Daoy (cell line): ENCODE data around the gene CEMIP. TPM values are rescaled to one million over a fixed set of nuclear protein-coding genes. Genes with fewer than 3 reads are reported as not detected.

Experiments
- DNase-seq: peaks from one replicate; pipeline ENCODE4 v3.0.0-alpha.2; 2015; ENCODE audit warnings: low read depth
- total RNA-seq: library from RNA; depleted of rRNA; stranded (reverse); fragments of >200 nt; shearing (Covaris generic); gene quantifications from 2 replicates; pipeline ENCODE4 v1.2.3, GENCODE V29; 2014

The CEMIP gene
- total RNA-seq, 1 experiment from 2014 or later = 5.1 TPM

GRCh38 chr15:80888846-80889245, 109.7 kb downstream of the CEMIP start:
- no peak for DNase-seq

- peak; percentile 44 for DNase-seq
Observed at GRCh38 chr15:80890341-80891005, 111.3 kb downstream of the CEMIP start.

- DNase-seq = no peak
Observed at GRCh38 chr15:80891006-80891405, 111.8 kb downstream of the CEMIP start.

DNA sequence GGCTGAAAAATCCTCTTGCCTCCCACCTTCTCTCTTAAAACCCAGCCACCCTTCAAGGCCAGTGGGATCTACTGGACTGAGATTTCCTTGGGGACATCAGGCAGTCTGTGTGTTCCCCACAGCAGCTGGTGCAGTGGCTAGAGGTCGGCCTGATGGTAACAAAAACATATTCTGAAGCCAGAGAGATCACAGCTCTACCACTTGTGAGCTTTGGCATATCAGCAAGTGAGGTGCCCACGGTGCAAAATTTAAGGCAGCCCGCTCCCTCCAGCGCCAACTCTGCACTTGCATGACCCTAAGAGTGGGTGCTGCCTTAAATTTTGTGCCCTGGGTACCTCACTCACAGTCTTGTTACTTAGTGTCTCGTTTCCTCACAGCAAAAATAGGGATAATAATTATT, 113.2 kb downstream of the CEMIP start:
- no peak for DNase-seq

DNA sequence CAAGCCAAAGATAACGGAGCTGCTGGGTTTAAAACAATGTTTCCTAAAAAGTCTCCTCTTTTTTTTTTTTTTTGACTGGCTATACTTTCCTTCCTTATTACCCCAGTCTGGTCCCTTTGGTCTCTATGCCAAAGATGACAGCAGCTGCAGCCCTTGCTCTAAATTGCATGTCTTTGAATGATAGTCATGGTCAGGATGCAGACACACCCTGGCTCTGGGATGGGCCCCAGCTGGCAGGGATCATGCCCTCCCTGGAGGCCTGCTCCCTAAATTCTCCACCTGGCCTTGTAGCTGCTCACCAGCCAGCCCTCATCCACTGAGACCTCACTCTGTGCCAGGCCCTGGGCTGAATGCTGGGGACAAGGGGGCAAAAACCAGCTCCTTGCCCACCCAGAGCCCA, 114.6 kb downstream of the CEMIP start:
- peak; percentile 15 for DNase-seq

GRCh38 chr15:80895091-80895490, 115.9 kb downstream of the CEMIP start:
- no peak for DNase-seq

- no peak for DNase-seq
Observed at GRCh38 chr15:80895965-80896364, 116.8 kb downstream of the CEMIP start.

- DNase-seq = no peak
Observed at GRCh38 chr15:80898040-80898439, 118.9 kb downstream of the CEMIP start.

DNA sequence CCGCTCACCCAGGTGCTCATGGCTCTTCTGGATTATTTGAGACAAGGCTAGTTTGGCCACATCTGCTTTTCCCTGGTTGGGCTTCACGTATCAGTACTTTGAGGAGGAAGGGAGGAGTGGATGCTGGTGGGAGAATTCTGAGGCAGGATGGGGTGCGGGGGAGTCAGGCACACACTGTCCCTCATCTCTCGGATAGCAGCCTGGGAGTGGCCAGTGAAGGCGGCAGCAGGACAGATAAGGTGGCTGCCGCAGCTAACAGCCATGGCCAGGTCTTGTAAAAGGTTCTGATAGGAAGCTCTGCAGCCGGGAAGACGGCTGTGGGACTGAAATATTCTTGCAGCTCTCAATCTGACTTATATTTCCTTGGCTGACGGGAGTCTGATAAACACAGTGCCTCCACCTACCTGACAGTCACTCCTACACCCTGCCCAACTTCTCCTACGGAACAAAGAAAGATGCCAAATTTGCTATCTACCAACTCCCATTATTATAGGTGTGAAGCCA, 123.2 kb downstream of the CEMIP start:
- no peak for DNase-seq

GRCh38 chr15:80904998-80905397, 125.8 kb downstream of the CEMIP start:
- no peak for DNase-seq

- DNase-seq = peak; percentile 87
Observed at GRCh38 chr15:80906159-80906766, 127.1 kb downstream of the CEMIP start.

DNA sequence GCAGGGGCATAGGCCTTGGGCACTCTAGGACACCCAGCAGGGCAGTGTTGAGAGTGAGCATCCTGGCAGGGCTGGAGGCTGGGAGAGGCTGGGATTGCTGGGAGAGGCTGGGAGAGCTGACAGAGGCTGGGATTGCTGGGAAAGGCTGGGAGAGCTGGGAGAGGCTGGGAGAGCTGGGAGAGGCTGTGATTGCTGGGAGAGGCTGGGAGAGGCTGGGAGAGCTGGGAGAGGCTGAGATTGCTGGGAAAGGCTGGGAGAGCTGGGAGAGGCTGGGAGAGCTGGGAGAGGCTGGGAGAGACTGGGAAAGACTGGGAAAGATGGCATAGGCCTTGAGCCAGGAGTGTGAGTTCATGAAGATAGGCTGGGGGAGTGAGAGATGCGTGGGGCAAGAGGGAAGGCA, 132.7 kb downstream of the CEMIP start:
- DNase-seq = no peak

DNA sequence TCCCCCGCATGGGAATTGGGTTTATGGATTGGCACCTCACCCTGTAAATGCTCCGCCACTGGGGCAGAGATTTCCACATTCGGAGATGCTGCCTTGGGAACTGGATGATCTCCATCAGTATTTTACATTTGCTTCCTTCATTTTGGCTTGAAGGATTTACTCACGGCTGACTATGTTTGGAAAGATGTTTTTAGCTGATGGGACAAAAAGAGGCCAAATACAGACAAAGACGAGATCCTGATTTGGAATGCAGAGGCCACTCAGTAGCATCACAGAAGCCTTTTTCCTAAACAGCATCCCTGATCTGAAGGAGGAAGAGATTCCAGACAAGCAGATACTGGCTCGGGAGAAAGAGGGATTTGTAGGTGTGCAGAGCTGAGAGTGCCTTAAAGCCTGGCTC, 133.5 kb downstream of the CEMIP start:
- no peak for DNase-seq

DNA sequence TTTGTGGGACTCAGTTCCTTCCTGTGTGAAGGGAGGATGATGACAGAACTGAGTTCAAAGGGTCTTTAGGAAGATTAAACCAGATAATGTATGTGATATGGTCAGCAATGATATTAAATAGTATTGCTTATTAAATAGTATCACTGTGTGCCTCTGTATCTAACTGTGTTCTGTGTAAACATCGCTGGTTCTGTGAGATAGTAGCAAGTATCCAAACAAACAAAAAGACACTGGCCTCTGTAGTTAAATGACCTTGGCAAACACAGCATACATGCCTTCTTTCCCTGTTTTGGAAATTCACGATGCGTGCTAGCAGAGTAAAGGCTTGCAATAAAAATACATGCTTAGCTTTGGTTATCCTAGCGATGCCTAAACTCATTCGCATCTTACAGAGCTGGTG, 134.4 kb downstream of the CEMIP start:
- no peak for DNase-seq

DNA sequence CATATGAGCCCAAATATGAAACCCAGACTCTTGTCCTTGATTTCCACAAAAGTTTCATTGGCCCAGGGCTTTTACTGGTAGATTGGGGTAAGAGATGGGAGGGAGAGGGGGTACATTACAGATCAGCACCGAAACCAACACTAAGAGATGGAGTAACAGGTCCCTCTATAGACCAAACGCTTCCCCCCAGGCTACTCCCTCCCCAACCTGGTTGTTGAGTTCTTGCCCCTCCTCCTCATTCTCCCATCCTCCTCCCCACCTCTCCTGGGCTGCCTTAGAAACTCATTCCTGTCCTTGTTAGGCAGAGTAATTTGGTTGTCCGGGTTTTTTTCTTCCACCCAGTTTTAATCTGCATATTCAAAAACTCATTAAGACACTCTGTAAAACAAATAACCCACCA, 136.3 kb downstream of the CEMIP start:
- DNase-seq = no peak

DNA sequence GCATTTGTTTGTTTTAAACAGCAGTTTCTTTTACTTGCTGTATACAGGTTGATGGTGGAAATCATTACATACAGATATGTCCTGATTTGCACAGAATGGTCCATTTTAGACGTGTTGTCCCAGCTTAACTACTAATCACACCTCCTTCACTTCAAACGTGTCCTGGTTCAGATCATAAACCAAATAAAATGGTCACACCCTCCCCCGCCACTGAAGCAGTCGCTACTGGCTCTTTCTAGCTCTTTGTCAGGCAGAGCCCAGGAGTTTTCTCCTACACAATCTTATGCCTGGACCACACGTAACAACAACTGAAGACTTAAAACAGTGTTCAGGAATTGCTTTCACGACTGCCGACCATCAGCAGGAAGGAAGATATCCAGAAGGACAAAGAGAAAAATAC, 136.9 kb downstream of the CEMIP start:
- DNase-seq = no peak

DNA sequence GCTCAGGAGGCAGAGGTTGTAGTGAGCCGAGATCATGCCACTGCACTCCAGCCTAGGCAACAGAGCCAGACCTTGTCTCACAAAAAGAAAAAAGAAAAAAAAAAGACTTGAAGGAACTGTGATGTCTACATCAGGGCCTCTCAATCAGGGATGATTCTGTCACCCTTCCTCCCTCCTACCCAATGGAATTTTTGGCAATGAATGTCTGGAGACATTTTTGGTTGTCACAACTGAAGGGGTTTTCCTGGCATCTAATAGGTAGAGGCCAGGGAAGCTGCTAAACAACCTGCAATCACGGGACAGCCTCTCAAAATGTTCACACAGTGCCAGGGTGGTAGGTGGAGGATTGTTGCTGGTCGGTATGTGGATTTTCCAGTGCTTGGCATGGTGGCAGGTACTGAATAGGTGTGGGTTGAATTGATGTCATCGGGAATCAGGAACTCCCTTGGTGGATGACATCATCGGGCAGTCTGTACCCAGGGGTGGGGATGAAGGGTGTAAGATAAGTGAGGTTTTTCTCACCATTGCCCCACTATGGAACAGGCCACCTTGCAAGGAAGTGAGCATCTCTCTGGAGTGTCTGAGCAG, 139.1 kb downstream of the CEMIP start:
- DNase-seq = no peak

- DNase-seq = no peak
Observed at GRCh38 chr15:80920271-80920699, 141.1 kb downstream of the CEMIP start.

DNA sequence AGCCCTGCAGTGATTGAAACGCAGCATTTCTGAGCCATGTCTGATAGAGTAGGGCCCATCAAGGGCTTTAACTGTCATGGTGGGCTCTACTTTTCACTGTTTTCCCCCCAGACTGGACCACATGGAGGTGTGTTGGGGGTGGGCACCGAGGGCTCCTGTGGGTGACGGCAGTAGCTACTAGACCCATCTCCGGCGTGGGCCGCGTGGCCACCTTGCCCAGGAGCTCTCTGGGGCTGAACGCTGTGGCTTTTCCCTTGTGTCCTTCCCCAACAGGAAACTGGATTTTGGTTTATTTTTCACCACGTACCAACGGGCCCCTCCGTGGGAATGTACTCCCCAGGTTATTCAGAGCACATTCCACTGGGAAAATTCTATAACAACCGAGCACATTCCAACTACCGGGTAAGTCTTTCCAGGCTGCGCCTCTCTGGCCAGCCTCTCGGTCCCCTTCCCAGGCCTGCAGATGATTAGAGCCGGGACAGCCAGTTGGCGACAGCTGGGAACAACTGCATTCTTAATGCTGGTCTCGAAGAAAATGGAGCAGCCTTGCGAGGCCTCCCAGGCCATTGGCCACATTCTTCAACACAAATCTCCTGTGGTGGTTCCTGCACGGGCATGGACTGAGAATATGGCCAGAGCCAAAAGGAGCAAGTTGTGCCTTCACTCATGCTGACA, 142.7 kb downstream of the CEMIP start:
- no peak for DNase-seq

DNA sequence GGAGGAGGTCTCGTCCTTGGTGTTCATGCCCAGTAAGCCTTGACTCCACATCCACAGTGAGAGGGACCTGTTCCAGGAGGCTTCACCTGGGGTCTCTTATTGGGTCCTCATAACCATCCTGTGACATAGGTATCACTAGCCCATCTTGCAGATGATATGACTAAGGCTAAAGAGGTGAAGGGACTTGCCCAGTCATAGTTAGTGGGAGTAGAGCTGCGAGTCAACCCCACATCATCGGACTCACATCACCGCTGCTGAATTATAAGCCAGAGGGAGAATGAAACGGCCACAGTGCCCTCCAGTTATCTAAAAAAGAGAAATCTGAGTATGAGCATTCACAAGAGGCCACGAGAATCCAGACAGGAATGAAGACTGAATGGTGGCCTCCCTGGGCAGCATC, 144.5 kb downstream of the CEMIP start:
- DNase-seq = peak; percentile 40

DNA sequence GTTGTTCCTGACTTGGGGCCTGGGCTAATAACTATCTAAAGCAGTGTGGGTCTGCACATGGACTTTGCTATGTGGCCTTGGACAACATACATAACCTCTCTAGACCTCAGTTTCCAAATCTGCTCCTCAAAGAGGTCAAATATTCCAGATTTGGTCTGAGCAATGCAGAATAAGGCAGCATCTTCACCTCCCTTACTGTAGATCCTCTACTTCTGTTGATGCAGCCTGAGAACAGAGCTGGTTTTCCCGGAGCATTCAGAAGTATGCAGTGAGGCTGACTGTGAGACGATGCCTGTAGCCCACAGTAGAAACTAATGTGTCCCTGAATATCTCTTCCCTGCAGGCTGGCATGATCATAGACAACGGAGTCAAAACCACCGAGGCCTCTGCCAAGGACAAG, 145.1 kb downstream of the CEMIP start:
- DNase-seq = no peak

DNA sequence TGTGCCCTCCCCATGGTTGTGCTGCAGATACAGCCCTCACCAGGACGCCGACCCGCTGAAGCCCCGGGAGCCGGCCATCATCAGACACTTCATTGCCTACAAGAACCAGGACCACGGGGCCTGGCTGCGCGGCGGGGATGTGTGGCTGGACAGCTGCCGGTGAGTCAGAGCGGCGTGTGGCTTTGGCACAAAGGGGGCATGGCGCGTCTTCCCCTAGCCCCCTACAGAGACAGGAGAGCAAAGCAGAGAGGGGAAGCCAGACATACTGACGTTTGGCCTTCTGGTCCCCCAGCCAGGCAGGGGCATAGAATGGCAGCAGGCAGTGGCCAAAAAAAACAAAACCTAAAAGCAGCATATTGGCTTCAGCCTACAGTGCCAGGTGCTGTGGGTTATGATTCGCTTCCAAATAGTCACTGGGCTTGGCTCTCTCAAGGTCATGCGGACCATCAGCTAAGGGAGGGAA, 146.5 kb downstream of the CEMIP start:
- peak; percentile 92 for DNase-seq

DNA sequence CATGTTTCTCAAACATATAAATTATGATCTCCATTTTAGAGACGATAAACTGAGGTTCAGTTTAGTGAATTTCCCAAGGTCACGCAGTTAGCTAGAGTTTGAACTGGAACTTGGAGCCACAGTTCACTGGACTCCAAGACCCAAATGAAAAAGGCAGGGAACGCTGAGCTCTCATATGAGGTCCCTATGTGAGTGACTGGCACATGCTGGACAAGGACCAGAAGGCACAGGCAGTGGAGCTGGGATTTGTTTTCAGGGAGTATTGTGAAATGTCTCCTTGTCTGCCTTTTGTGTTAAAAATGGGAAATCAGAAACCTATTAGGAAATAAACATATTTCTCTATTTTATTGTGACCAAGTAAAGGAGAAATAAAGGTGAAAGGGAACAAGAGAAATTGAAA, 147.0 kb downstream of the CEMIP start:
- DNase-seq = no peak
